Umbilical cord (tissue), 2 donors: ENCODE measurements around the gene STX2. TPM values are rescaled to one million over a fixed set of nuclear protein-coding genes. Genes with fewer than 3 reads are reported as not detected.
"Not testable (repeated sequence)": the region's sequence is repeated elsewhere in the genome, so short reads cannot be mapped to it uniquely, and the experiment has no call there.

Experiments
- DNase-seq: peaks from one replicate; pipeline ENCODE4 v3.0.0-alpha.2; 2015; ENCODE audit warnings: low spot score
- total RNA-seq: library from RNA; depleted of rRNA; stranded (reverse); fragments of >200 nt; gene quantifications from one replicate; pipeline ENCODE4 v1.2.3, GENCODE V29; 2014; ENCODE audit warnings: low replicate concordance; ENCODE audit not compliant: insufficient read depth

The STX2 gene
- total RNA-seq, 1 donor from 2014 or later: 30.3 TPM

GRCh38 chr12:130768120-130768519, 70.9 kb downstream of the STX2 start:
- no peak for DNase-seq

- DNase-seq: no peak
These were observed 72.6 kb downstream of the STX2 start for GRCh38 chr12:130766470-130766869.

- no peak for DNase-seq
These were observed 73.8 kb downstream of the STX2 start for GRCh38 chr12:130765186-130765659.

GRCh38 chr12:130764475-130765185, 74.4 kb downstream of the STX2 start:
- DNase-seq: no peak

GRCh38 chr12:130764073-130764472, 75.0 kb downstream of the STX2 start:
- DNase-seq: no peak

- no peak for DNase-seq
These were observed 76.8 kb downstream of the STX2 start for GRCh38 chr12:130762319-130762675.

- DNase-seq: peak; percentile 52
These were observed 77.3 kb downstream of the STX2 start for GRCh38 chr12:130761537-130762318.

GRCh38 chr12:130754234-130754901, 84.7 kb downstream of the STX2 start:
- no peak for DNase-seq

- DNase-seq: no peak
These were observed 86.3 kb downstream of the STX2 start for GRCh38 chr12:130752692-130753230.

GRCh38 chr12:130752037-130752436, 87.0 kb downstream of the STX2 start:
- not testable (repeated sequence) for DNase-seq

- no peak for DNase-seq
These were observed 90.3 kb downstream of the STX2 start for GRCh38 chr12:130748786-130749185.

GRCh38 chr12:130747867-130748740, 90.9 kb downstream of the STX2 start:
- peak; percentile 90 for DNase-seq

GRCh38 chr12:130746546-130746945, 92.5 kb downstream of the STX2 start:
- no peak for DNase-seq

- DNase-seq: no peak
These were observed 93.1 kb downstream of the STX2 start for GRCh38 chr12:130745921-130746320.

- no peak for DNase-seq
These were observed 94.8 kb downstream of the STX2 start for GRCh38 chr12:130744274-130744673.

- no peak for DNase-seq
These were observed 95.4 kb downstream of the STX2 start for GRCh38 chr12:130743606-130744005.

GRCh38 chr12:130743176-130743575, 95.9 kb downstream of the STX2 start:
- no peak for DNase-seq

- DNase-seq: no peak
These were observed 96.3 kb downstream of the STX2 start for GRCh38 chr12:130742716-130743115.

GRCh38 chr12:130742112-130742511, 96.9 kb downstream of the STX2 start:
- DNase-seq: no peak
